ENCODE measurements around the gene TGFBR2.

Gene TGFBR2

GRCh38 chr3:30581982-30582381, 24.4 kb upstream of the TGFBR2 start:
- H3K9me2 ChIP-seq (replicated peaks; ENCODE audit: insufficient read depth, low read length), result no peaks in the 10 kb centered on the region
- no peak for TF ChIP-seq CTCF (IDR thresholded peaks at IDR 0.05; ENCODE audit: insufficient read depth, low read length, poor library complexity, severe bottlenecking)
- TF ChIP-seq EZH2phosphoT487 (conservative IDR thresholded peaks at IDR 0.05; ENCODE audit: low read length), result no peak
- no peaks in the 10 kb centered on the region for H3K9me3 ChIP-seq (ENCODE audit: insufficient read depth, low read length)
- H2AFZ ChIP-seq (ENCODE audit: low read depth, low read length, severe bottlenecking), result no peak overlapping the region
- H3K79me2 ChIP-seq (ENCODE audit: insufficient read depth, low read length), result no peaks in the 10 kb centered on the region
- H3K9ac ChIP-seq (ENCODE audit: low read length), result no peak overlapping the region
- no peaks in the 10 kb centered on the region for H3K36me3 ChIP-seq (ENCODE audit: low read length)
- H3F3A ChIP-seq (ENCODE audit: insufficient read depth), result no peaks in the 10 kb centered on the region
- H3K27ac ChIP-seq (ENCODE audit: low read depth, low read length), result no peak overlapping the region
- H3K4me3 ChIP-seq (ENCODE audit: insufficient read depth, low read length, poor library complexity, severe bottlenecking), result no peak overlapping the region
- no peaks in the 10 kb centered on the region for H4K20me1 ChIP-seq (ENCODE audit: low read depth, low read length)
- no peak overlapping the region for H3K4me2 ChIP-seq (ENCODE audit: low read depth, low read length, poor library complexity, severe bottlenecking)
- no peaks in the 10 kb centered on the region for H3K27me3 ChIP-seq (ENCODE audit: low read length)

- Histone ChIP-seq H3K9me3 (ENCODE audit: insufficient read depth, low read length) (no peaks in the 10 kb centered on the region), H3K79me2 (ENCODE audit: insufficient read depth, low read length) (no peaks in the 10 kb centered on the region), H3K36me3 (ENCODE audit: low read length) (no peaks in the 10 kb centered on the region), H3K9ac (ENCODE audit: low read length) (no peak overlapping the region), H3K4me3 (ENCODE audit: insufficient read depth, low read length, poor library complexity, severe bottlenecking) (no peak overlapping the region), H3K27me3 (ENCODE audit: low read length) (no peaks in the 10 kb centered on the region), H3F3A (ENCODE audit: insufficient read depth) (no peaks in the 10 kb centered on the region), H4K20me1 (ENCODE audit: low read depth, low read length) (no peaks in the 10 kb centered on the region), H3K4me2 (ENCODE audit: low read depth, low read length, poor library complexity, severe bottlenecking) (no peak overlapping the region), H2AFZ (ENCODE audit: low read depth, low read length, severe bottlenecking) (no peak overlapping the region), H3K27ac (ENCODE audit: low read depth, low read length) (no peak overlapping the region), H3K9me2 (replicated peaks; ENCODE audit: insufficient read depth, low read length) (no peaks in the 10 kb centered on the region)
- TF ChIP-seq EZH2phosphoT487 (conservative IDR thresholded peaks at IDR 0.05; ENCODE audit: low read length) (no peak), CTCF (IDR thresholded peaks at IDR 0.05; ENCODE audit: insufficient read depth, low read length, poor library complexity, severe bottlenecking) (no peak)
Observed at GRCh38 chr3:30583973-30584372, 22.4 kb upstream of the TGFBR2 start.

DNA sequence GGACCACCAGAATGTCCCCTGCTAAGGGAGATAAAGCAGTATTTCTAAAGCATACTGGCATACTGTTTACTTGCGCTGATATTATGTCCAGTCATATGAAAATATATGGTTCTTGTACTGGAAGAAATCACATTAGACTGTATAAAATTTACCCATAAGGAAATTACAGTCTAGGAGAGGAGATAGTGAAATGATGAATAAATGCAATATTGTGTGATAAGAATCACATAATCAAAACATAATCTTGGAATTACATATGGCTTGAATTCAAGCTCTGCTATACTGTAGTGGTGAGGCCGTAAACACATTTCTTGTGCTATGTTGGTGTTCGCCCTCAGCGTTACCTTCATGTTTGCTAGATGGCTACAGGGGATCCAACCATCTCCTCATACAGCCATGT, 20.7 kb upstream of the TGFBR2 start:
- Histone ChIP-seq H3K36me3 (ENCODE audit: low read length) (no peaks in the 10 kb centered on the region), H3K27me3 (ENCODE audit: low read length) (no peaks in the 10 kb centered on the region), H3K9me3 (ENCODE audit: insufficient read depth, low read length) (no peaks in the 10 kb centered on the region), H4K20me1 (ENCODE audit: low read depth, low read length) (no peaks in the 10 kb centered on the region), H3K27ac (ENCODE audit: low read depth, low read length) (no peak overlapping the region), H3K4me3 (ENCODE audit: insufficient read depth, low read length, poor library complexity, severe bottlenecking) (no peak overlapping the region), H3F3A (ENCODE audit: insufficient read depth) (no peaks in the 10 kb centered on the region), H3K9ac (ENCODE audit: low read length) (no peak overlapping the region), H2AFZ (ENCODE audit: low read depth, low read length, severe bottlenecking) (no peak overlapping the region), H3K4me2 (ENCODE audit: low read depth, low read length, poor library complexity, severe bottlenecking) (no peak overlapping the region), H3K79me2 (ENCODE audit: insufficient read depth, low read length) (no peaks in the 10 kb centered on the region), H3K9me2 (replicated peaks; ENCODE audit: insufficient read depth, low read length) (no peaks in the 10 kb centered on the region)
- TF ChIP-seq CTCF (IDR thresholded peaks at IDR 0.05; ENCODE audit: insufficient read depth, low read length, poor library complexity, severe bottlenecking) (no peak), EZH2phosphoT487 (conservative IDR thresholded peaks at IDR 0.05; ENCODE audit: low read length) (no peak)

All from SU-DHL-6 (cell line).